Measurements from ENCODE around the gene TMEM238L. TPM values are rescaled to one million over a fixed set of nuclear protein-coding genes. Genes with fewer than 3 reads are reported as not detected.

Gene TMEM238L
- total RNA-seq, 2 experiments from 2014 or later = not detected

GRCh38 chr17:10798332-10798749, 5.6 kb downstream of the TMEM238L start:
- Histone ChIP-seq H3K4me3 (ENCODE audit: low read length) (no peak overlapping the region), H3K27me3 (ENCODE audit: control insufficient read depth in 1 of 2, insufficient read depth in 2 of 2, low read length in 2 of 2) (no peaks in the 10 kb centered on the region), H3K9me3 (ENCODE audit: control insufficient read depth in 1 of 2, insufficient read depth in 1 of 2, low read length in 2 of 2) (no peaks in the 10 kb centered on the region), H3K27ac (ENCODE audit: low read depth in 1 of 2, low read length in 2 of 2) (no peak overlapping the region), H3K36me3 (ENCODE audit: insufficient read depth, low read length) (no peaks in the 10 kb centered on the region), H3K4me1 (ENCODE audit: insufficient read depth, low read length) (no peaks in the 10 kb centered on the region)
- ATAC-seq (ENCODE audit: poor library complexity) (no peak), DNase-seq (no peak)
- H3K27ac Mint-ChIP-seq = no peak overlapping the region
- no peak overlapping the region for H3K4me3 Mint-ChIP-seq
- H3K27me3 Mint-ChIP-seq = no peaks in the 10 kb centered on the region
- ChIA-PET POLR2A (no interaction called here), CTCF (no interaction called here)
- H3K9me3 Mint-ChIP-seq = no peaks in the 10 kb centered on the region
- no peaks in the 10 kb centered on the region for H3K4me1 Mint-ChIP-seq (ENCODE audit: low read depth)
- intact Hi-C loops (cut with DNase I, micrococcal nuclease) = no loop called here
- TF ChIP-seq CTCF (IDR thresholded peaks at IDR 0.05) = no peak
- H3K36me3 Mint-ChIP-seq (ENCODE audit: low read depth) = no peaks in the 10 kb centered on the region

GRCh38 chr17:10797476-10798328, 6.2 kb downstream of the TMEM238L start:
- DNase-seq = no peak
- TF ChIP-seq CTCF (IDR thresholded peaks at IDR 0.05) = no peak

DNA sequence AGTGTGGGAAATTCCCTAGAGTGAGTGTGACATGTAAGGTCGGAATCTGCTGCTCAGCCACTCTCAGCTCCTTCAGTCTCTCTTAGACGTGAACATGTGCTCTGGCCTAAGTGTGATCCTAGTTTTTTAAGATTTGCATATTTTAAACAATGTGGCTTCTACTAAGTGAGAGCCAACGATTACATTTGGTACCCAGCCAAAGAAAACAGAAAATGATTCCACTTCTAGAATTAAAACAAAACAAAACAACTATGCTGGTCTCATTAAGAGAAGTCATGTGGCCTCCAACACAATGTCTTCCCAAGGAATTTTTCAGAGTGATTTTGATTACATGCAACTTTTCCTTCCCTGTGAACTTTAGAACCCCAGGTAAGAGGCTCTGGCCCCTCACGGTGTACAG, 10.1 kb downstream of the TMEM238L start:
- Histone ChIP-seq H3K4me1 (ENCODE audit: insufficient read depth, low read length) (no peaks in the 10 kb centered on the region), H3K27ac (ENCODE audit: low read depth in 1 of 2, low read length in 2 of 2) (no peak overlapping the region), H3K27me3 (ENCODE audit: control insufficient read depth in 1 of 2, insufficient read depth in 2 of 2, low read length in 2 of 2) (no peaks in the 10 kb centered on the region), H3K9me3 (ENCODE audit: control insufficient read depth in 1 of 2, insufficient read depth in 1 of 2, low read length in 2 of 2) (no peaks in the 10 kb centered on the region), H3K36me3 (ENCODE audit: insufficient read depth, low read length) (no peaks in the 10 kb centered on the region), H3K4me3 (ENCODE audit: low read length) (no peak overlapping the region)
- DNase-seq (no peak), ATAC-seq (ENCODE audit: poor library complexity) (no peak)
- H3K4me3 Mint-ChIP-seq = no peak overlapping the region
- ChIA-PET POLR2A (no interaction called here), CTCF (no interaction called here)
- intact Hi-C loops (cut with DNase I, micrococcal nuclease) = no loop called here
- no peak for TF ChIP-seq CTCF (IDR thresholded peaks at IDR 0.05)
- no peaks in the 10 kb centered on the region for H3K4me1 Mint-ChIP-seq (ENCODE audit: low read depth)
- no peaks in the 10 kb centered on the region for H3K36me3 Mint-ChIP-seq (ENCODE audit: low read depth)
- H3K27me3 Mint-ChIP-seq = no peaks in the 10 kb centered on the region
- H3K27ac Mint-ChIP-seq = no peak overlapping the region
- no peaks in the 10 kb centered on the region for H3K9me3 Mint-ChIP-seq

More at GRCh38 chr17:10797476-10798328, 6.2 kb downstream of the TMEM238L start:
- ATAC-seq (ENCODE audit: poor library complexity) = no peak
- intact Hi-C loops (cut with DNase I, micrococcal nuclease) = no loop called here
- Mint-ChIP-seq H3K4me1 (ENCODE audit: low read depth) (no peaks in the 10 kb centered on the region), H3K27me3 (no peaks in the 10 kb centered on the region), H3K27ac (no peak overlapping the region), H3K9me3 (no peaks in the 10 kb centered on the region), H3K36me3 (ENCODE audit: low read depth) (no peaks in the 10 kb centered on the region), H3K4me3 (no peak overlapping the region)
- no peak overlapping the region for H3K4me3 ChIP-seq (ENCODE audit: low read length)
- H3K27ac ChIP-seq (ENCODE audit: low read depth in 1 of 2, low read length in 2 of 2) = no peak overlapping the region
- H3K36me3 ChIP-seq (ENCODE audit: insufficient read depth, low read length) = no peaks in the 10 kb centered on the region
- no peaks in the 10 kb centered on the region for H3K27me3 ChIP-seq (ENCODE audit: control insufficient read depth in 1 of 2, insufficient read depth in 2 of 2, low read length in 2 of 2)
- no peaks in the 10 kb centered on the region for H3K9me3 ChIP-seq (ENCODE audit: control insufficient read depth in 1 of 2, insufficient read depth in 1 of 2, low read length in 2 of 2)
- no peaks in the 10 kb centered on the region for H3K4me1 ChIP-seq (ENCODE audit: insufficient read depth, low read length)
- POLR2A ChIA-PET = no interaction called here
- CTCF ChIA-PET = no interaction called here
